Skeletal muscle cell (primary cell): ENCODE data around the gene RHBG.
A peak's percentile ranks its signal among the peaks of the same experiment; 100 is the strongest.
"Not testable (repeated sequence)": the region's sequence is repeated elsewhere in the genome, so short reads cannot be mapped to it uniquely, and the experiment has no call there.

Experiments used
- DNase-seq: peaks from one replicate; pipeline ENCODE4 v3.0.0-alpha.2; 2010; ENCODE audit warnings: low read depth
- H3K4me3 ChIP-seq: 2 replicates; pipeline ENCODE4 v1.5.1; 2011; ENCODE audit warnings: low read depth, mild to moderate bottlenecking, control low read depth, low read length, moderate library complexity

Gene RHBG

GRCh38 chr1:156368889-156369684 lies at the start of gene RHBG:
RHBG (plus strand) TSS chr1:156369211; CDS start chr1:156369250, 39 bp downstream.
- DNase-seq, result no peak
- peak within 1 kb of the TSS; percentile 29 for H3K4me3 ChIP-seq

GRCh38 chr1:156319664-156320063 lies 49.3 kb upstream of the RHBG start:
- H3K4me3 ChIP-seq, result no peak overlapping the region
- DNase-seq, result no peak

DNA sequence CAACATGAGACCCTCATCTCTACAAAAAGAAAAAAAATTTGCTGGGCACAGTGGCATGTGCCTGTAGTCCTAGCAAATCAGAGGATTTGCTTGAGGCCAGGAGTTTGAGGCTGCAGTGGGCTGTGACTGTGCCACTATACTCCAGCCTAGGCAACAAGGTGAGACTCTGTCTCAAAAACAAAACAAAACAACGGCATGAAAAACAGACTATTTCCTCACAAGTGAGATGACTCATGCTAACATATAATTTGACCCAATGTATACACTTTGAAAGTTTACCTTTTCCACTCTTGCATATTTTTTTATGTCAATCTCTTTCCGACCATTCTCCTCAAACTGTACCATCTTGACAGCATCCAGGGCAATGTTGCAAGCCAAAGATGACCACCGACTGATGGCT lies 48.5 kb upstream of the RHBG start:
- no peak overlapping the region for H3K4me3 ChIP-seq

DNA sequence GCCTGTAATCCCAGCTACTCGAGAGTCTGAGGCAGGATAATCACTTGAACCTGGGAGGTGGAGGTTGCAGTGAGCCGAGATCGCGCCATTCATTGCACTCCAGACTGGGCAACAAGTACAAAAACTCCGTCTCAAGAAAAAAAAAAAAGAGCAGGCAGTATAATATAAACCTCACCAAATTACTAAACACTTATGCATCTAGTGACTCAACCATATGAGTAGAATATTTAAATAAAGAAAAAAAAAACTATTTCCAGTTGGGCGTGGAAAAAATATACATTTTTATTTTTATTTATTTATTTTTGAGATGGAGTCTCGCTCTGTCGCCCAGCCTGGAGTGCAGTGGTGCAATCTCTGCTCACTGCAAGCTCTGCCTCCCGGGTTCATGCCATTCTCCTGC lies 45.8 kb upstream of the RHBG start:
- not testable (repeated sequence) for H3K4me3 ChIP-seq, DNase-seq

More for the DNA sequence above, 48.5 kb upstream of the RHBG start:
- no peak for DNase-seq

DNA sequence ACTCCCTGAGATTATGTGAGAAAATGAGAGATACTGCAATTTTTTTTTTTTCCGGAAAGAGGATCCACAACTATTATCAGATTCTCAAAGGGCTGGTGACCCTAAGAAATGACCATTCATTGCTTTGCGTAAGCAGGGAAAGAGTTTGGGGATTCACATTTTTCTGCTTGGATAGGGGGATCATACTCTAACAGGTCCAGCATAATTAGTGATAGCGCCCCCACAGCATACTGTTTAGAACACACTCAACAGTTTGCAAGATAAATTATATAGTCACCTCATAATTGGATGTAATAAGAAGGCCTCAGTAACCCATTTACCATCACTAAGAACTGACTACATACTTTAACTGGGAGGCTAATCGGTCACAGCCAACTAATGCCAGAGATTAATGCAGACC lies 32.8 kb upstream of the RHBG start:
- peak overlapping the region; percentile 83 for H3K4me3 ChIP-seq
- no peak for DNase-seq

- H3K4me3 ChIP-seq, result peak overlapping the region; percentile 83
- DNase-seq, result no peak
Measured at GRCh38 chr1:156337052-156337887, 31.7 kb upstream of the RHBG start.

DNA sequence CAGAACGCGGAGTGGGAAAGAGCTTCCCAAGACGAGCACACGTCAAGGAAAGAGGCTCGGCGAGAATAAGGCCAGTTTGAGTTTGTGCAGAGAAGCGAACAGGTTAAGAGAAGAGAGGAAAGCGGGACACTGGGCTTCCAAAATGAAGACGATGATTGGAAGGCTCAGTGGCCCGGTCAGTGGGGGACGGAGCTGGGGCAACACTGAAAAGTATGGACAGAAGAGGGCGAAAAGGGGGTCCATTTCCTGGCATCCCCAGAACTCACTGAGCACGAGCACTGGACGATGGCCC lies 31.2 kb upstream of the RHBG start:
- no peak for DNase-seq
- H3K4me3 ChIP-seq, result peak overlapping the region; percentile 83

- DNase-seq, result peak; percentile 100
- peak within 1 kb of the TSS; percentile 83 for H3K4me3 ChIP-seq
Measured at GRCh38 chr1:156338180-156338976, 30.6 kb upstream of the RHBG start, which contains the start of the genes CCT3 and TSACC. CCT3 (minus strand) TSS chr1:156338292; CDS start chr1:156338184, 108 bp downstream. TSACC (plus strand) TSS chr1:156338526; CDS start chr1:156339758, 1,232 bp downstream.

DNA sequence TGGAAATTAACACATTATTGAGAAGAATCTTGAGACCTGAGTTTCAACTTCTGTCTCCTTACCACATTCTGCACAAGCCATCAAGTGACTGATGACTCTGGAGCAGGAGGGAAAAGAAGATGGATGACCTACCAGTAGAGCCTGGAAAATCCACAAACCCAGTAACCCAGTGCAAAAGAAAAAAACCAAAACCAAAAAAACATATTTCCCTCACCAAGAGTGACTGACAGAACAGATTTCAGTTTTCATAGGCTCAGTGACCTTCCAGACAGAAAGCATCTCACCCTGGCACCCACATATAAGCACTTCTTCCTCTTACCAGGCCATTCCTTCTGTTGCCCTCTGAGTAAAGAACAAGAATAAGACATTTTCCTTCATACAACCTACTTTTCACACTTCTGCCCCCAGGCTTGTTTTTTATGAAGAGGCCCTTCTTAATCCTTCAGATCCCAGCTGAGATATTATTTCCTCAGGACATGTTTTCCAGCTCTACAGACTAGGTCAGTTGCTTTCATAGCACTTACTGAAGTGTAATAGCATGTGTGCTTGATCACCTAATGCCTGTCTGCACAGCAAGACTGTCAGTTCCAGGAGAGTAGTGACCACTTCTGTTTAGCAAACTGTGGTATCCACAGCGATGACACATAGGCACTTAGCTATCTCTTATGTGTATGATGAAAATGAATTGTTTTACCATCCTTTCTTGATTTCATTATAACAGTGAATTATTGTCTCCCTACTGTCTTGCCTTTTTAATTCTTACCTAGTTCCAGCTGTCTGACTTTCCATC lies 26.6 kb upstream of the RHBG start:
- no peak for DNase-seq
- no peak overlapping the region for H3K4me3 ChIP-seq

DNA sequence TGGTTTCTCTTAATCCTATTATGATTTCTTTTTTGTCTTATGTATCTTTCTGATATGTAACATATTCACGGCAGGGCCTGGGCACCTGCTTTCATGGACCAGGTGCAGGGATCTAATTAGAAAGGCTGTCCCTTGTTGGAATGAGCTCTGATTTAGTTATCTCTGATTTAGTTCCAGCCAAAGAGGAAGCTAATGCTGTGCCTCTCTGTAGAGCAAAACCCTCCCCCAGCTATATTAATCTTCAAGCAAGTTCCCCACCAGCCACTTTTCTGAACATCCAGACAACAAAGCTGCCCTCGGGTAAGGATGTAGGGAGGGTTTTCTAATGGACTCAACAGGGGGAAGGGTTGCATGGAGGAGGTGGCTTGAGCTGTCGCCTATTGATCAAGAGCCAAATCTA lies 24.6 kb upstream of the RHBG start:
- H3K4me3 ChIP-seq, result no peak overlapping the region
- DNase-seq, result no peak

DNA sequence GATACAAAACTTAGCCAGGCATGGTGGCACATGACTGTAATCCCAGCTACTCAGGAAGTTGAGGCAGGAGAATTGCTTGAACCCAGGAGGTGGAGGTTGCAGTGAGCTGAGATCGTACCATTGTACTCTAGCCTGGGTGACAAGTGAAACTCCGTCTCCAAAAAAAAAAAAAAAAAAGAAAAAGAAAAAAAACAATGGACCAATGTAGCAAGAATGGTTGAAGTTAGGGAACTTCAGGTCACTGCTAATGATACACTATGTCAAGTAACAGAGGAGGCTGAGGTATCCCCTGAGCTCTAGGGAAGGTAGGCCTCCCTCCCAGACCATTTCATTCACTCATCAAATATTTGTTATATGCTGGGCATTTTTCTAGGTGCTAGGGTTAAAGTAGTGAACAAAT lies 23.0 kb upstream of the RHBG start:
- H3K4me3 ChIP-seq, result not testable (repeated sequence)

DNA sequence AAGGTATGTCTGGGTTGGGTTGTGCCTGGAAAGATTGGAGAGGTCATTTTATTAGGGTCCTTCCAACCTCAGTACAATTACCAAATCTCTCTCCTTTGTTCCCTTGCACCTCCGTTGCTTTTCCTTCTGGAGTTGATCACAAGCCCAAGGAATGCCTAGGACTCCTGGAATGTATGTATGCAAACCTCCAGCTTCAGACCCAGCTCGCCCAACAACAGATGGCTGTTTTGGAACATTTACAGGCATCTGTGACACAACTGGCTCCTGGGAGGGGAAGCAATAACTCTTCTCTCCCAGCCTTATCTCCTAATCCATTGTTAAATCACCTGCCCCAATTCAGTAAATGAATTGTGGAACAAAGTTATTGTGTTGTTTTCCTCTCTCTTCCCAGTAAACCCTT lies 22.4 kb upstream of the RHBG start:
- no peak overlapping the region for H3K4me3 ChIP-seq
- DNase-seq, result no peak

More for the DNA sequence above, 23.0 kb upstream of the RHBG start:
- DNase-seq, result not testable (repeated sequence)

GRCh38 chr1:156347331-156347730 lies 21.7 kb upstream of the RHBG start:
- peak; percentile 46 for DNase-seq
- H3K4me3 ChIP-seq, result no peak overlapping the region

GRCh38 chr1:156352481-156352880 lies 16.5 kb upstream of the RHBG start:
- not testable (repeated sequence) for DNase-seq, H3K4me3 ChIP-seq

DNA sequence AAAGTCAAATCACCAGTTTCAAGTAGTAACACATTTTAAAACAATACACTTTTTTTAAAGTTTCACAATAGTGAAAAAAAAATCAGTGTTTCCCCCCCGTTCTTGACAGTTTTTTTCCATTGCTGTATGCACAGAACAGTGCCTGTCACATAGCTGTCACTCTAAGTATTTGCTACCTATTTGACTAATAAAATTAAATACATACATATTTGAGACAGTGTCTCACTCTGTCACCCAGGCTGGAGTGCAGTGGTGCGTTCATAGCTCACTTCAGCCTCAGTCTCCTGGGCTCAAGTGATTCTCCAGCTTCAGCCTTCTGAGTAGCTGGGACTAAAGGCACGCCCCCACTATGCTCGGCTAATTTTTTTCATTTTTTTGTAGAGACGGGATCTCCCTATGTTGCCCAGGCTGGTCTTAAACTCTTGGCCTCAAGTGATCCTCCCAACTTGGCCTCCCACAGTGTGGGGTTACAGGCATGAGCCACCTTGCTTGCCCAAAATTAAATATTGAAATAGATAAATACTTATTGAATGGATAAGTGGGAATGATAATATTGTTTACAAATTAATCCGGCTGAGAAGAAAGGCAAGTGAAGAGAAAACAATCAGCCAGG lies 12.6 kb upstream of the RHBG start:
- no peak for DNase-seq
- H3K4me3 ChIP-seq, result no peak overlapping the region

DNA sequence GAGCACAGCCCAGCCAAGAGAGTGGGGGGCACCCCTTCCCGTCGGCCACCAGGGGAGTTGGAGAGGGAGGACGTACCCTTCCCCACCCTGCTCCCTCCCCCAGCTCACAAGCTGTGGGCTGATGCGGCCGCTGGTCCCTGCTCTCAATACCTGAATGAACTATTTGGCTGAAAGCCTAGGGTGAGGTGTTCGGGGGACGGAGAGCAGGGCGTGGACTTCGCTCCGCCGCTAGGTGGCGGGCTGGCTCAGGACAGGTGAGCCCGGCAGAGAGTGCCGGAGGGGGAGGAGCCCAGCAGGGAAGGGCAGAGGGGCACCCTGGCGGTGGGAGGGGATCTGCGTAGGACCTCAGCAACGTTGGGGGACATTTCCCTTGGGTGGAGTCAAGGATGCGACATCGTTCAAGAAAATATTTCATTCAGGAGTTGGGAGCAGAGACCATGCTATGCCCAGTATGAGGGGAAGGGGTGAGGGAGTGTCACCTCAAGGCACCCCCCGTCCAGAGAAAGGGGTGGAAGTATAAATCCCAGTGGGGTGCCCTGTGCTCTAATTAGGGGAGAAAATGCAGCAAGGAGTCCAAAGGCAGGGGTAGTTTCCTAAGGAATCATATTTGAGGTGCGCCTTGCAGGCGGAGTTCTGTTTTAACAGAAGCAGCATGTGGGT lies 12.0 kb upstream of the RHBG start:
- no peak for DNase-seq
- H3K4me3 ChIP-seq, result no peak overlapping the region

DNA sequence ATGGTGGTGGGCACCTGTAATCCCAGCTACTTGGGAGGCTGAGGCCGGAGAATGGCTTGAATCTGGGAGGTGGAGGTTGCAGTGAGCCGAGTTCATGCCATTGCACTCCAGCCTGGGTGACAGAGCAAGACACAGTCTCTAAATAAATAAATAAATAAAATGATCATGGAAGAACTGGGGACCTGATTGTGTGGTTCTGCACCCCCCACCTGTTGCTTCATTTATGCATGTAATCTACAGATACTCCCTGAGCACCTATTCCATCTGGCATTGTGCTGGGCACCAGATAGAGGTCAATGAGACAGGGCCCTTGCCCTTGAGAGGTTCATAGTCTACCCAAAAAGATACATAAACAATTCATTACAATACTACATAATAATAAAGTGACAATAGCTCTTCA lies 11.0 kb upstream of the RHBG start:
- no peak overlapping the region for H3K4me3 ChIP-seq
- no peak for DNase-seq

- DNase-seq, result no peak
- H3K4me3 ChIP-seq, result no peak overlapping the region
Measured at GRCh38 chr1:156358641-156359040, 10.4 kb upstream of the RHBG start.
